ENCODE data around the gene PTPRK.

GRCh38 chr6:128538763-128539162 lies 18.4 kb upstream of the PTPRK start:
- TF ChIP-seq CTCF (conservative IDR thresholded peaks at IDR 0.05 in 1 of 2, IDR thresholded peaks at IDR 0.05 in 1 of 2; ENCODE audit: low read depth in 1 of 2, low read length in 2 of 2) (no peak), EZH2 (IDR thresholded peaks at IDR 0.05; ENCODE audit: low read length, missing control alignments) (no peak)

Data from fibroblast of lung (primary cell).